Measurements from ENCODE around the gene DPM1. TPM values are rescaled to one million over a fixed set of nuclear protein-coding genes. Genes with fewer than 3 reads are reported as not detected.

DPM1 gene
- total and polyA plus RNA-seq, 8 donors = 13.6 to 34.8 (median 17.8) TPM

Other genes with a start within 250 kb of the DPM1 start
- 10 to 100 TPM in 4 of 6 donors, 1 to 10 TPM in 2; 8.1 to 17.8 (median 11.9) TPM for gene PARD6B, start 227.0 kb downstream of the DPM1 start, total RNA-seq
- 1 to 10 TPM; 3.1 to 4.2 TPM for gene PARD6B, start 227.0 kb downstream of the DPM1 start, polyA plus RNA-seq
- gene BCAS4, start 163.5 kb downstream of the DPM1 start, total RNA-seq = 1 to 10 TPM in 5 of 6 donors, under 1 TPM in 1; 0.85 to 1.9 (median 1.7) TPM
- 1 to 10 TPM; 2.0 to 4.8 TPM for gene BCAS4, start 163.5 kb downstream of the DPM1 start, polyA plus RNA-seq
- gene ADNP, start 27.1 kb downstream of the DPM1 start, total RNA-seq = 10 to 100 TPM; 18.7 to 33.8 (median 20.5) TPM
- gene ADNP, start 27.1 kb downstream of the DPM1 start, polyA plus RNA-seq = 10 to 100 TPM; 17.8 to 21.5 TPM
- gene MOCS3, start 286 bp upstream of the DPM1 start, total RNA-seq = 1 to 10 TPM; 1.3 to 2.3 (median 1.8) TPM
- gene MOCS3, start 286 bp upstream of the DPM1 start, polyA plus RNA-seq = 1 to 10 TPM in 1 of 2 donors, under 1 TPM in 1; 0.72 to 1.9 TPM
- gene KCNG1, start 64.6 kb upstream of the DPM1 start, total RNA-seq = 1 to 10 TPM in 5 of 6 donors, under 1 TPM in 1; 0.98 to 2.8 (median 1.6) TPM
- gene KCNG1, start 64.6 kb upstream of the DPM1 start, polyA plus RNA-seq = 1 to 10 TPM; 2.2 to 4.0 TPM

All from pancreas (tissue), 8 donors.